PC-3 (cell line): ENCODE results near the gene EYS.

Experiments
- EZH2 ChIP-seq: fragments of 300-600 bp; sonication (generic); IDR thresholded peaks from one replicate; pipeline ENCODE4 v1.6.1; 2017; ENCODE audit warnings: antibody characterized with exemption, mild to moderate bottlenecking, low read length; ENCODE audit not compliant: unreplicated experiment
- EZH2phosphoT487 ChIP-seq: fragments of 300-600 bp; sonication (generic); IDR thresholded peaks from 2 replicates; pipeline ENCODE4 v1.6.1; 2018; ENCODE audit warnings: mild to moderate bottlenecking, antibody characterized with exemption, low read length, borderline replicate concordance
- TF ChIP-seq, protein P1 (sequence below): fragments of 300-600 bp; sonication (generic); conservative IDR thresholded peaks from 2 replicates; pipeline ENCODE4 v1.5.1; 2017; ENCODE audit warnings: antibody characterized with exemption, low read depth, mild to moderate bottlenecking, low read length

DNA sequence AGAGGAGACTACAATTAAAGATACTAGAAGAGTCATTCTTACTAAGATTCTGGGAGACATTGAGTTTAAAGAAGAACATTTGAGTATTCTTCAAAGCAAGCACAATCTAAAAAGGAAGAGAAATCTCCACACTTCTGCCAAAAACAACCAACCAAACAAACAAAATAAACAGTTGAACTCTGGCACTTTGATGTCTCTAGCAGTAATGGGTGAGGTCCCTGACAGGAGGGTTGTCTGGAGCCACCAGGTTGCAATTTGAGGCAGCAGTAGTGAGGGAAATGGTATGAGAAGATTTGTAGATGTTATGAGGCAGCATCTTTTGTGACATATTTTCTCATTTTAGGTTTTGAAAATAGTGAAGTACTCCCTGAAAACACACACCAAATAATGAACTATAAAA is 1963.3 kb downstream of the EYS start:
- TF ChIP-seq, protein P1, sequence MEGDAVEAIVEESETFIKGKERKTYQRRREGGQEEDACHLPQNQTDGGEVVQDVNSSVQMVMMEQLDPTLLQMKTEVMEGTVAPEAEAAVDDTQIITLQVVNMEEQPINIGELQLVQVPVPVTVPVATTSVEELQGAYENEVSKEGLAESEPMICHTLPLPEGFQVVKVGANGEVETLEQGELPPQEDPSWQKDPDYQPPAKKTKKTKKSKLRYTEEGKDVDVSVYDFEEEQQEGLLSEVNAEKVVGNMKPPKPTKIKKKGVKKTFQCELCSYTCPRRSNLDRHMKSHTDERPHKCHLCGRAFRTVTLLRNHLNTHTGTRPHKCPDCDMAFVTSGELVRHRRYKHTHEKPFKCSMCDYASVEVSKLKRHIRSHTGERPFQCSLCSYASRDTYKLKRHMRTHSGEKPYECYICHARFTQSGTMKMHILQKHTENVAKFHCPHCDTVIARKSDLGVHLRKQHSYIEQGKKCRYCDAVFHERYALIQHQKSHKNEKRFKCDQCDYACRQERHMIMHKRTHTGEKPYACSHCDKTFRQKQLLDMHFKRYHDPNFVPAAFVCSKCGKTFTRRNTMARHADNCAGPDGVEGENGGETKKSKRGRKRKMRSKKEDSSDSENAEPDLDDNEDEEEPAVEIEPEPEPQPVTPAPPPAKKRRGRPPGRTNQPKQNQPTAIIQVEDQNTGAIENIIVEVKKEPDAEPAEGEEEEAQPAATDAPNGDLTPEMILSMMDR, result no peak
- TF ChIP-seq EZH2phosphoT487 (no peak), EZH2 (no peak)
